Fibroblast of lung (primary cell): ENCODE data around the gene PTX4.

ENCODE experiments used
- CTCF ChIP-seq, 2 donors: IDR thresholded peaks in 1 of 2; conservative IDR thresholded peaks in 1 of 2; 1 replicate in 1 of 2; 2 replicates in 1 of 2; pipeline ENCODE4 v1.5.1; 2011 to 2012; ENCODE audit warnings: low read length in 2 of 2, control low read depth in 1 of 2, inconsistent platforms in 1 of 2, low read depth in 1 of 2, mild to moderate bottlenecking in 1 of 2
- EZH2 ChIP-seq: IDR thresholded peaks from 2 replicates; pipeline ENCODE4 v1.5.1; 2012; ENCODE audit warnings: low read length, control low read depth, mild to moderate bottlenecking; ENCODE audit errors: missing control alignments

GRCh38 chr16:1493746-1494094 is 5.0 kb upstream of the PTX4 start:
- TF ChIP-seq CTCF (conservative IDR thresholded peaks at IDR 0.05 in 1 of 2, IDR thresholded peaks at IDR 0.05 in 1 of 2; ENCODE audit: low read depth in 1 of 2, low read length in 2 of 2) (no peak), EZH2 (no peak)
